BE2C (cell line): ENCODE data around the gene RBM8A.
"Not testable (repeated sequence)": the region's sequence is repeated elsewhere in the genome, so short reads cannot be mapped to it uniquely, and the experiment has no call there.

Source experiments
- DNase-seq: peaks from one replicate; pipeline ENCODE4 v3.0.0-alpha.2; 2020
- H3K27me3 ChIP-seq: fragments of 250-450 bp; sonication (Bioruptor Pico); 2 replicates; pipeline ENCODE4 v1.5.1; 2020; ENCODE audit warnings: mild to moderate bottlenecking
- H3K36me3 ChIP-seq: fragments of 250-450 bp; sonication (Bioruptor Pico); 2 replicates; pipeline ENCODE4 v1.5.1; 2020; ENCODE audit warnings: mild to moderate bottlenecking
- H3K4me1 ChIP-seq: fragments of 250-450 bp; sonication (Bioruptor Pico); 2 replicates; pipeline ENCODE4 v1.5.1; 2020
- H3K4me3 ChIP-seq: 2 replicates; pipeline ENCODE4 v1.5.1; 2011; ENCODE audit warnings: low read depth, low read length
- H3K9me3 ChIP-seq: fragments of 250-450 bp; sonication (Bioruptor Pico); 2 replicates; pipeline ENCODE4 v1.5.1; 2020
- CTCF ChIP-seq: IDR thresholded peaks from 2 replicates; pipeline ENCODE4 v1.5.1; 2012; ENCODE audit warnings: mild to moderate bottlenecking, low read depth, low read length

The RBM8A gene

DNA sequence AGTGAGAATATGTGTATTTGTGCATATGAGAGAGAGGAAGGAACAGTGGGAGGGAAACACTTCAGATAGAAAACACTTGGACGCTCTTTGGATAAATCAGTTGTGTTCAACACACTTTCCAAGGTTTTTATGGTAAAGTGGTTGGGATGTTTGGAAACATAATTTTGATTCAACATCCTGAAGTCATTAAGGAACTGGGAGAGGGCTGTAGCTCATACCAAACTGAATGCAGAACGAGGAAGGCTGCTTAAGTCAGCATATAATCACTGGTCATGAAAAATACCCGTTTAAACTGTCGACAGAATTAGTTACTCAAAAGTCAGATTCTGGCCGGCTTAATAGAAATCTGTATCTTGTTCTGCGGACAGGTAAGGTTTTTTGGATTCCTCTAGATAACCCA lies 15.6 kb upstream of the RBM8A start:
- peaks cover 25% of the 10 kb centered on the region for H3K36me3 ChIP-seq

GRCh38 chr1:145942405-145942804 lies 15.1 kb upstream of the RBM8A start:
- Histone ChIP-seq H3K27me3 (no peaks in the 10 kb centered on the region), H3K36me3 (peaks cover 26% of the 10 kb centered on the region), H3K9me3 (no peaks in the 10 kb centered on the region), H3K4me1 (no peaks in the 10 kb centered on the region), H3K4me3 (no peak overlapping the region)
- DNase-seq = no peak
- no peak for TF ChIP-seq CTCF

More for the DNA sequence above, 15.6 kb upstream of the RBM8A start:
- Histone ChIP-seq H3K4me3 (no peak overlapping the region), H3K9me3 (no peaks in the 10 kb centered on the region), H3K4me1 (no peaks in the 10 kb centered on the region), H3K27me3 (no peaks in the 10 kb centered on the region)
- no peak for DNase-seq
- TF ChIP-seq CTCF = no peak

DNA sequence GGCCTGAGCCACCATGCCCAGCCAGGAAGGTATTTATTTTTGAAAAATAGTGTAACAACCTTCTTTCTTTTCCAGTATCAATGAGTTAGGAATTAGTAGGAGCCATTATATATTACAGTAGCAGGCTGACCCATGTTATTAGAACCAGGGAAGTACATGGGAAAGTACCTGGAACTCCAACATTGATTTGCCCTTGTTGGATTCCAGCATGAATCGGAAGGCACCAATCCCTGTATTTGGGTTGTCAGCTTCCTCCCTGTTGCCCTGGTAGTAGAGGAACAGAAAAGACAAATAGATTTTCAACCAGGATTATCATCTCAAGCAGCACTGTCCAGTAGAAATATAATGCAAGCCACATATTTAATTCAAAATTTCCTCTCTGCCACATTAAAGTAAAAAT lies 10.2 kb upstream of the RBM8A start:
- H3K4me3 ChIP-seq = no peak overlapping the region
- no peak for TF ChIP-seq CTCF
- DNase-seq = no peak
- H3K27me3 ChIP-seq = no peaks in the 10 kb centered on the region
- no peaks in the 10 kb centered on the region for H3K4me1 ChIP-seq
- no peaks in the 10 kb centered on the region for H3K9me3 ChIP-seq
- H3K36me3 ChIP-seq = peaks cover 21% of the 10 kb centered on the region

DNA sequence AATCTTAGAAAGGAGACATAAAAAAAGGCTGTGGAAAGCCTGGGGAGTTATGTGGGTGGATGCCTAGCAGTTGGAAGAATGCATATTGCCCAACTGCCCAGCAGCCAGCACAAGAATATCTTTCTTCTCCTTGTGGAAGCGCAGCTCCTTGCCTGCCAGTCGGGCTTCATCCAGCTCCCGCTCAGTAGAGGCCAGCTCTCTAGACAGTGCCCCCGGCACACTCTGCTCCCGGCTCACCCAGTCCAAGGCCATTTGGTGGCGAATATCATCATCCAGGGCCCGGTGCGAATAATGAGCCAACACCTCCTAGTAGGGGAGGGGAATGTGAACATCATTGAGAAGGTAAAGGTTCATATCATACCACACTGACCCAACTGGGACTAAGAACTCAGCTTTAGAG lies 9.0 kb upstream of the RBM8A start:
- Histone ChIP-seq H3K36me3 (peaks cover 16% of the 10 kb centered on the region), H3K4me1 (no peaks in the 10 kb centered on the region), H3K4me3 (no peak overlapping the region), H3K27me3 (no peaks in the 10 kb centered on the region), H3K9me3 (no peaks in the 10 kb centered on the region)
- TF ChIP-seq CTCF = no peak
- no peak for DNase-seq

DNA sequence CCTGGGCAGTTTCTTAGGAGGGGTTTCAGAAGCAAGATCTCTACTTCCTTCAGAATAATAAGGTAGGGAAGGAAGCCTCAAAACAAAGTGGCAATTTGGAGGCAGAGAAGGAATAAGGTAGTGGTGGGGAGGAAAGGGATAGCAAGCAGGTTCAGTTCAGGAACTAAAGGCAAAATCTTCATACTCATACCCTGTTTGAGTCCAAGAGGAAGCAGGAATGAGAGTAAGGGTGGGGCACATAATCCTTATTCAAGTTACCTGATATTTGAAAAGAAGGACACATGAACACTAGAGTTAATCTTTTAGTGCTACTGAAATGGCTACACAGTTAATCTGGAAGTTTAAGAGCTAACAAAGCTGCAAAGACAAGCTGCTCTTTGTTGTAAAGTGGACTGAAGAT lies 8.4 kb upstream of the RBM8A start:
- Histone ChIP-seq H3K36me3 (peaks cover 16% of the 10 kb centered on the region), H3K4me3 (no peak overlapping the region)
- TF ChIP-seq CTCF = no peak

DNA sequence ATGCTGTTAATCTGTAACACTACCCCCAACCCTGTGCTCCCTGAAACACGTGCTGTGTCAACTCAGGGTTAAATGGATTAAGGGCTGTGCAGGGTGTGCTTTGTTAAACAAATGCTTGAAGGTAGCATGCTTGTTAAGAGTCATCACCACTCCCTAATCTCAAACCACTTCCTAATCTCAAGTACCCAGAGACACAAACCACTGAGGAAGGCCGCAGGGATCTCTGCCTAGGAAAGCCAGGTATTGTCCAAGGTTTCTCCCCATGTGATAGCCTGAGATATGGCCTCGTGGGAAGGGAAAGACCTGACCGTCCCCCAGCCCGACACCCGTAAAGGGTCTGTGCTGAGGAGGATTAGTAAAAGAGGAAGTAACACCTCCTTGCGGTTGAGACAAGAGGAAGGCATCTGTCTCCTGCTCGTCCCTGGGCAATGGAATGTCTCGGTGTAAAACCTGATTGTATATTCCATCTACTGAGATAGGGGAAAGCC lies 5.3 kb upstream of the RBM8A start:
- not testable (repeated sequence) for H3K4me1 ChIP-seq, DNase-seq, H3K9me3 ChIP-seq, H3K27me3 ChIP-seq, H3K4me3 ChIP-seq
- peaks cover 15% of the 10 kb centered on the region for H3K36me3 ChIP-seq

More for the DNA sequence above, 8.4 kb upstream of the RBM8A start:
- no peaks in the 10 kb centered on the region for H3K9me3 ChIP-seq
- no peaks in the 10 kb centered on the region for H3K4me1 ChIP-seq
- DNase-seq = no peak
- H3K27me3 ChIP-seq = no peaks in the 10 kb centered on the region
